NCI-H187 treated with DMSO at 0.1 percent for 48 hours (cell line): ENCODE data around the gene NPHS1.

Experiments used
- DNase-seq: peaks from one replicate; lab custom pipeline; 2025; lab: John Stamatoyannopoulos, UW

Gene NPHS1

DNA sequence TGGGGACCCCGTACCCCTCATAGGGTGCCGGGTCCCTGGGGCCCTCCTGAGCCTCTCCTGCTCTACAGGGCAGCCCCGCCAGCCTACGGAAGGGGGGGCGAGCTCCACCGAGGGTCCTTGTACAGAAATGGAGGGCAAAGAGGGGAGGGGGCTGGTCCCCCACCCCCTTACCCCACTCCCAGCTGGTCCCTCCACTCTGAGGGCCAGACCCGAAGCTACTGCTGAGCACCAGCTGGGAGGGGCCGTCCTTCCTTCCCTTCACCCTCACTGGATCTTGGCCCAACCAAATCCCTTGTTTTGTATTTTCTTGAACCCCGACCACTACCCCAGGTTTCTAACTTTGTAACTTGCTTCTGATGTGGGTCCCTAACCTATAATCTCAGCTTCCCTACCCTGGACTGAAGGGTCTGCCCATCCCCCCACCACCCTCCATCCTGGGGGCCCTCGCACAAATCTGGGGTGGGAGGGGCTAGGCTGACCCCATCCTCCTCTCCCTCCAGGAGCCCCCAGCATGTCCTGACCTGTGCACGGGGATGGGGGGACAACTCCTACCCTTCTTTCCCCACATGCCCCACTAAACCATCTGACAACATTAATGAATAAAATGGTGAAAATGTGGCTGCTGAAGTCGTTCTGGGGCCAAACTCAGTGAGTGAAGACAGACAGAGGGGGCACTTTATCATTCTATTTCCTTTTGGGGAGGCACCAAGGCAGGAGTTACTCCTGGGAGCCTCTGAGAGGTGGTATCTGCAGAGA lies 63.9 kb downstream of the NPHS1 start:
- DNase-seq = no peak

DNA sequence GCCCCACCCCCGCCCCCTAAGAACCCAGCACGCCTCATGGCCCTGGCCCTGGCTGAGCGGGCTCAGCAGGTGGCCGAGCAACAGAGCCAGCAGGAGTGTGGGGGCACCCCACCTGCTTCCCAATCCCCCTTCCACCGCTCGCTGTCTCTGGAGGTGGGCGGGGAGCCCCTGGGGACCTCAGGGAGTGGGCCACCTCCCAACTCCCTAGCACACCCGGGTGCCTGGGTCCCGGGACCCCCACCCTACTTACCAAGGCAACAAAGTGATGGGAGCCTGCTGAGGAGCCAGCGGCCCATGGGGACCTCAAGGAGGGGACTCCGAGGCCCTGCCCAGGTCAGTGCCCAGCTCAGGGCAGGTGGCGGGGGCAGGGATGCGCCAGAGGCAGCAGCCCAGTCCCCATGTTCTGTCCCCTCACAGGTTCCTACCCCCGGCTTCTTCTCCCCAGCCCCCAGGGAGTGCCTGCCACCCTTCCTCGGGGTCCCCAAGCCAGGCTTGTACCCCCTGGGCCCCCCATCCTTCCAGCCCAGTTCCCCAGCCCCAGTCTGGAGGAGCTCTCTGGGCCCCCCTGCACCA lies 65.0 kb downstream of the NPHS1 start:
- no peak for DNase-seq

DNA sequence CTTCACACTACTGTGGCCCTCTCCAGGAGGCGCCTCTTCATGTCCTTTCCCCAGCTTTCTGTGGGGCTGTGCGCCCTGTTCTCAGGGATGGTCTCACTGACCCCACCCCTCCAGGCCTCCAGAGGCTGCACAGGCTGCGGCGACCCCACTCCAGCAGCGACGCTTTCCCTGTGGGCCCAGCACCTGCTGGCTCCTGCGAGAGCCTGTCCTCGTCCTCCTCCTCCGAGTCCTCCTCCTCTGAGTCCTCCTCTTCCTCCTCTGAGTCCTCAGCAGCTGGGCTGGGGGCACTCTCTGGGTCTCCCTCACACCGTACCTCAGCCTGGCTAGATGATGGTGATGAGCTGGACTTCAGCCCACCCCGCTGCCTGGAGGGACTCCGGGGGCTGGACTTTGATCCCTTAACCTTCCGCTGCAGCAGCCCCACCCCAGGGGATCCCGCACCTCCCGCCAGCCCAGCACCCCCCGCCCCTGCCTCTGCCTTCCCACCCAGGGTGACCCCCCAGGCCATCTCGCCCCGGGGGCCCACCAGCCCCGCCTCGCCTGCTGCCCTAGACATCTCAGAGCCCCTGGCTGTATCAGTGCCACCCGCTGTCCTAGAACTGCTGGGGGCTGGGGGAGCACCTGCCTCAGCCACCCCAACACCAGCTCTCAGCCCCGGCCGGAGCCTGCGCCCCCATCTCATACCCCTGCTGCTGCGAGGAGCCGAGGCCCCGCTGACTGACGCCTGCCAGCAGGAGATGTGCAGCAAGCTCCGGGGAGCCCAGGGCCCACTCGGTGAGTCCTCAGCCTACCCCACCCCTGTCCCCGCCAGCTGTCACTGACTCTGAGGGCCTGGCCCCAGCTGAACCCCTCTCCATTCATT lies 65.8 kb downstream of the NPHS1 start:
- DNase-seq = no peak

DNA sequence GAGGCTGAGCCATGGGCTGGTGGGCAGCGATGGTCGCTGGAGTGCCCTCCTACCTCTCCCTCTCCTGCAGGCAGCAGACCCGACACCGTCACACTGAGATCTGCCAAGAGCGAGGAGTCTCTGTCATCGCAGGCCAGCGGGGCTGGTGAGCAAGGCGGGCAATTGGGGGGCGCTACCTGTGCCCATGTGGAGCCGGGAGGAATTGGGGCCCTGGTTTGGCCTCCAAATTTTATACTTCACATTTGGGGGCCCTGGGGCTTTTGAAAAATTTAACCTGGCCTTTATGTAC lies 67.0 kb downstream of the NPHS1 start:
- no peak for DNase-seq

- no peak for DNase-seq
These were observed 67.6 kb downstream of the NPHS1 start for GRCh38 chr19:35784503-35785338.

GRCh38 chr19:35783469-35784434 lies 68.6 kb downstream of the NPHS1 start:
- no peak for DNase-seq

GRCh38 chr19:35782589-35782988 lies 69.7 kb downstream of the NPHS1 start:
- no peak for DNase-seq

DNA sequence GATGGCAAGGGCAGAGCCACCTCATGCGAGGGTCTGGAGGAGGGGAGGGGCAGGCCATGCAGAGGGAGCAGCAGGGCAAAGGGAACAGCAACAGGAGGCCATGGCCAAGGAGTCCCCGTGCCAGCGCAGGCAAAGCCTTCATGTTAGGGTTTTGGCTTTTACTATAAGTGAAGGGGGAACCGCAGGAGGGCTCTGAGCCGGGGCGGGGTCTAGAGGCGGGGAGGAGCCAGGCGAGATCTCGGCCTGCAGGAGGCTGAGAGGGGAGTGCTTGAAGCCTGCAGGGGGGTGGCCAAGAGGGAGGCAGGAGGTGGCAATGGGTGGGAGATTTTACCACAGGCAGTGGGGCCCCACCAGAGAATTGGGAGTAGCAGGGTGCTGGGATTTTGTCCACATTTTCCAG lies 70.7 kb downstream of the NPHS1 start:
- DNase-seq = no peak

- no peak for DNase-seq
These were observed 71.6 kb downstream of the NPHS1 start for GRCh38 chr19:35780717-35781116.

DNA sequence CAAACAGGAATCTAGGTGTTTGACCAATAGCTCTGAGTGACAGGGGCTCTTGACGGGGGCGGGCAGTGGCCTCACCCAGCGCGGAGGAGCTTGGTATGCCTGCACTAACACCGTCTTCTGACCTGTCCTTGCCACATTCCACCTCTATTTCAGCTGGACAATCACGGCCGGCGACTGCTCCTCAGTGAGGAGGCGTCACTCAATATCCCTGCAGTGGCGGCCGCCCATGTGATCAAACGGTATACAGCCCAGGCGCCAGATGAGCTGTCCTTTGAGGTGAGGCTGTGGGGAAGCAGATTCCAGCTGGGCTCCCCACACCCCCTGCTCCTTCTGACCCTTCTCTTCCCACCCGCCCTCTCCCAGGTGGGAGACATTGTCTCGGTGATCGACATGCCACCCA lies 72.2 kb downstream of the NPHS1 start:
- no peak for DNase-seq

DNA sequence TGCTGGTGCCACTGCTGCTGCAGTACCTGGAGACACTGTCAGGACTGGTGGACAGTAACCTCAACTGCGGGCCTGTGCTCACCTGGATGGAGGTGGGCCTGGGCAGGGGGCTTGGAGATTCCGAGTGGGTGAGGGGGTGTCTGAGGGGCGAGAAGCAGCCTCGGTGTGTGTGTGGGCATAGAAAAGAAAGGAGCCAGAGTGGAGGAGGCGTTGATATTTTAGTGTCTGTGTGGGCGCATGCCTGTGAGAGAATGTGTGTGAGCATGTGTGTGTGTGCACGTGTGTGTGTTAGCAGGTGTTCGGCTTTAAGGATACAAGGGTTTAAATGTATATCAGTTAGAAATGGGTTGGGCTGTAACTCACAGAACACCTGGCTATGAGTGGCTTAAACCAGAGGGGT lies 73.3 kb downstream of the NPHS1 start:
- DNase-seq = no peak

- no peak for DNase-seq
These were observed 74.3 kb downstream of the NPHS1 start for GRCh38 chr19:35777961-35778360.

GRCh38 chr19:35777086-35777841 lies 75.0 kb downstream of the NPHS1 start:
- DNase-seq = no peak

GRCh38 chr19:35776102-35776788 lies 76.1 kb downstream of the NPHS1 start:
- DNase-seq = no peak
